Psoas muscle (tissue), 8 donors: Measurements from ENCODE around the gene CFHR2. TPM values are rescaled to one million over a fixed set of nuclear protein-coding genes. Genes with fewer than 3 reads are reported as not detected.
"Not testable (repeated sequence)": the region's sequence is repeated elsewhere in the genome, so short reads cannot be mapped to it uniquely, and the experiment has no call there.

Experiments used
- ATAC-seq, 4 donors: fragments of 200-7000 bp; cut with Tn5 transposase; one replicate each; pipeline ENCODE4 v1.9.1; 2020; ENCODE audit warnings: moderate library complexity in 3 of 4, mild to moderate bottlenecking in 2 of 4
- DNase-seq, 2 donors: peaks; one replicate each; pipeline ENCODE4 v3.0.0-alpha.2; 2020
- H3K27ac ChIP-seq: fragments of 200-600 bp; one replicate; pipeline ENCODE4 v1.8.0; 2022
- H3K27me3 ChIP-seq, 3 donors: fragments of 200-600 bp in 1 of 3; one replicate each; pipeline versions ENCODE4 v1.6.1 to v1.8.0; 2013 to 2022; ENCODE audit warnings: low read length in 2 of 3, mild to moderate bottlenecking in 2 of 3, moderate library complexity in 1 of 3; ENCODE audit not compliant: insufficient read depth in 3 of 3
- H3K36me3 ChIP-seq, 2 donors: fragments of 200-600 bp in 1 of 2; one replicate each; pipeline versions ENCODE4 v1.6.1 to v1.8.0; 2013 to 2022; ENCODE audit warnings: low read depth in 1 of 2, mild to moderate bottlenecking in 1 of 2, moderate library complexity in 1 of 2; ENCODE audit not compliant: insufficient read depth in 1 of 2
- H3K4me1 ChIP-seq: fragments of 200-600 bp; one replicate; pipeline ENCODE4 v1.8.0; 2022
- H3K4me3 ChIP-seq: fragments of 200-600 bp; one replicate; pipeline ENCODE4 v1.8.0; 2022; ENCODE audit warnings: mild to moderate bottlenecking
- H3K9me3 ChIP-seq: fragments of 200-600 bp; one replicate; pipeline ENCODE4 v1.8.0; 2022
- CTCF ChIP-seq: fragments of 200-600 bp; IDR thresholded peaks from one replicate; pipeline ENCODE4 v1.8.0; 2022; ENCODE audit warnings: antibody characterized with exemption
- WGBS, 3 donors: extraction: QIAGEN DNeasy Blood & Tissue Kit; methylation state at CpG; one replicate each; pipeline versions ENCODE4 v1.1.6 to v1.1.7; 2013; 5-methylcytosine and 5-hydroxymethylcytosine counted together
- intact Hi-C, 2 donors: fragments of 100-400 bp; cut with DNase I; formaldehyde crosslinking; loops; one replicate each; pipeline versions ENCODE4 v1.11.0 to v1.14.2; 2022
- polyA plus RNA-seq, 3 donors: library from polyadenylated mRNA; stranded (reverse); fragments of 200-250 nt; gene quantifications; one replicate each; pipeline ENCODE4 v1.2.3, GENCODE V29; 2013
- total RNA-seq, 4 donors: library from RNA; stranded (reverse); fragmentation: NEBNext Ultra II Directional in 2 of 4; extraction: Animal tissue kit (Norgen Biotek cat#: 25700) in 2 of 4; gene quantifications; one replicate each; pipeline versions ENCODE4 v1.2.1 to v1.2.4, GENCODE V29; 2021 to 2023
- donor health status: healthy with polysubstance abuse.
- donor health status: DM: no; HTN: no; CAD: no; lungs with moderate emphysema.
- donor health status: Bipolar disorder and iron deficiency.
- donor health status: healthy.
- donor health status: DM: yes; HTN: yes; CAD: no.
- donor health status: DM: no; HTN: no; CAD: no.
- donor health status: DM: no; HTN: no; CAD: no.
- donor health status: DM: yes; HTN: yes; CAD: no.

The CFHR2 gene
- total and polyA plus RNA-seq, 7 donors = not detected

DNA sequence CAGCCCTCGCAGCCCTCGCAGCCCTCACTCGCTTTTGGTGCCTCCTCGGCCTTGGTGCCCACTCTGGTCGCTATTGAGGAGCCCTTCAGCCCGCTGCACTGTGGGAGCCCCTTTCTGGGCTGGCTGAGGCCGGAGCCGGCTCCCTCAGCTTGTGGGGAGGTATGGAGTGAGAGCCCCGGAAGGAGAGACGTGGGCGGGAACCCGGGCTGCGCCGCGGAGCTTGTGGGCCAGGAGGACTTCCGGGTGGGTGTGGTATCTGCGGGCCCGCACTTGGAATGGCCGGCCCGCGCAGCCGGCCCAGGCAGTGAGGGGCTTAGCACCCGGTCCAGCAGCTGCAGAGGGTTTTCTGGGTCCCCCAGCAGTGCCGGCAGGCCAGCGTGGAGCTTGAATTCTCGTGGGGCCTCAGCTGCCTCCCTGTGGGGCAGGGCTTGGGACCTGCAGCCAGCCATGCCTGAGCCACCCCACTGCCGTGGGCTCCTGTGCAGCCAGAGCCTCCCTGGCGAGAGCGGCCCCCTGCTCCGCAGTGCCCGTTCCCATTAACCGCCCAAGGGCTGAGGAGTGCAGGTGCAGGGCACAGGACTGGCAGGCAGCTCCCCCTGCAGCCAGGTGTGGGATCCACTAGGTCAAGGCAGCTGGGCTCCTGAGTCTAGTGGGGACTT, 9.9 kb upstream of the CFHR2 start:
- H3K36me3 ChIP-seq = no peaks in the 10 kb centered on the region
- TF ChIP-seq CTCF = no peak
- H3K4me1 ChIP-seq = no peaks in the 10 kb centered on the region
- no peaks in the 10 kb centered on the region for H3K9me3 ChIP-seq
- intact Hi-C loops = no loop called here
- H3K27me3 ChIP-seq = no peaks in the 10 kb centered on the region
- no peak overlapping the region for H3K4me3 ChIP-seq
- DNase-seq (peak in 1 of 2 donors; percentile 38), ATAC-seq (no peak)
- 92 to 93% (median 92%) methylated on average over 30 to 32 of the region's 32 CpGs for WGBS, 3 donors
- no peak overlapping the region for H3K27ac ChIP-seq

DNA sequence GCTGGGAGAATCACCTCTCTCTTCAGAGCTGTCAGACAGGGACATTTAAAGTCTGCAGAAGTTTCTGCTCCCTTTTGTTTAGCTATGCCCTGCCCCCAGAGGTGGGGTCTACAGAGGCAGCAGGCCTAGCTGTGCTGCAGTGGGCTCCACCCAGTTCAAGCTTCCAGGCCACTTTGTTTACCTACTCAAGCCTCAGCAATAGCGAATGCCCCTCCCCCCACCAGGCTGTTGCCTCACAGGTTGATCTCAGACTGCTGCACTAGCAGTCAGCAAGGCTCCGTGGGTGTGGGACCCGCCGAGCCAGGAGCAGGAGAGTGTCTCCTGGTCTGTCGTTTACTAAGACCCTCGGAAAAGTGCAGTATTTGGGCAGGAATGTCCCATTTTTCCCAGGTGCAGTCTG, 2.1 kb upstream of the CFHR2 start:
- H3K9me3 ChIP-seq, intact Hi-C loops, DNase-seq, H3K4me1 ChIP-seq, H3K27ac ChIP-seq, H3K27me3 ChIP-seq, H3K36me3 ChIP-seq, ATAC-seq, H3K4me3 ChIP-seq: not testable (repeated sequence)
- WGBS, 3 donors = 74 to 79% (median 79%) methylated on average over 6 of the region's 6 CpGs

- no peaks in the 10 kb centered on the region for H3K27me3 ChIP-seq
- intact Hi-C loops = no loop called here
- H3K4me3 ChIP-seq = no peak overlapping the region
- WGBS, 3 donors = 59 to 68% (median 64%) methylated on average over 2 of the region's 2 CpGs
- no peak overlapping the region for H3K27ac ChIP-seq
- ATAC-seq = no peak
- H3K36me3 ChIP-seq = no peaks in the 10 kb centered on the region
- no peak for TF ChIP-seq CTCF
- H3K9me3 ChIP-seq = no peaks in the 10 kb centered on the region
- DNase-seq = no peak
- no peaks in the 10 kb centered on the region for H3K4me1 ChIP-seq
Observed at GRCh38 chr1:196951711-196952394, 8.3 kb downstream of the CFHR2 start.

DNA sequence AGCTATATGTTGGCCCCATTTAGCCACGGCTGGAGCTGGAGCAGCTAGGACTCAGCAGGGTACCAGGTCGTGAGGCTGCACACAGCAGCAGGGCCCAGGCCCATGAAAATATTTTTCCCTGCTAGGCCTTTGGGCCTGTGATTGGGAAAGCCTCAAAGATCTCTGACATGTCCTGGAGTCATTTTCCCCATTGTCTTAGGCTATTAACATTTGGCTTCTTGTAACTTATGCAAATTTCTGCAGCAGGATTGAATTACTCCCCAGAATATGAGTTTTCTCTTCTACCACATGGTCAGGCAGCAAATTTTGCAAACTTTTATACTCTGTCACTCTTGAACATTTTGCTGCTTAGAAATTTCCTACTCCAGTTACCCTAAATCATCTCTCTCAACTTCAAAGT, 11.2 kb downstream of the CFHR2 start:
- no peaks in the 10 kb centered on the region for H3K9me3 ChIP-seq
- TF ChIP-seq CTCF = no peak
- no peak for ATAC-seq
- DNase-seq = no peak
- intact Hi-C loops = no loop called here
- 58 to 62% (median 61%) methylated on average over 2 of the region's 2 CpGs for WGBS, 3 donors
- no peaks in the 10 kb centered on the region for H3K27me3 ChIP-seq
- no peak overlapping the region for H3K4me3 ChIP-seq
- no peak overlapping the region for H3K27ac ChIP-seq
- no peaks in the 10 kb centered on the region for H3K36me3 ChIP-seq
- H3K4me1 ChIP-seq = no peaks in the 10 kb centered on the region

DNA sequence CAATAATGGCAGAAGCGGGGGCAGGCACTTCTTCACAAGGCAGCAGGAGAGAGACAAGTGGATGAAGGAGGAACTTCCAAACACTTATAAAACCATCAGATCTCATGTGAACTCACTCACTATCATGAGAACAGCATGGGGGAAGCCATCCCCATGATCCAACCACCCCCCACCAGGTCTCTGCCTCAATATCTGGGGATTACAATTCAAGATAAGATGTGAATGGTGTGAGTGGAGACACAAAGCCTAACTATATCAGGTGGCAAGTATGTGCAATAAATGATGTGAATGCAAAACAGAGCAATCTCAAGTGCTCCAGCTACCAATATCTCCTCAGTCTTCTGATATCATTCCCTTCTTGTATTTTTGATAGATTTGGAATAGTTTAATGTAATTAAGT, 12.4 kb downstream of the CFHR2 start:
- DNase-seq = no peak
- ATAC-seq = no peak
- TF ChIP-seq CTCF = no peak
- WGBS, 3 donors = 90 to 95% (median 91%) methylated on average over 1 of the region's 1 CpG
- intact Hi-C loops = no loop called here
- no peaks in the 10 kb centered on the region for H3K27me3 ChIP-seq
- H3K4me3 ChIP-seq = no peak overlapping the region
- no peaks in the 10 kb centered on the region for H3K9me3 ChIP-seq
- H3K27ac ChIP-seq = no peak overlapping the region
- H3K36me3 ChIP-seq = no peaks in the 10 kb centered on the region
- no peaks in the 10 kb centered on the region for H3K4me1 ChIP-seq
